Measurements from ENCODE around the gene BTBD16.

GRCh38 chr10:122246830-122247520 lies 24.1 kb upstream of the BTBD16 start:
- no peak for TF ChIP-seq CTCF (IDR thresholded peaks at IDR 0.05)
- no peak for TF ChIP-seq ZFX (IDR thresholded peaks at IDR 0.05; ENCODE audit: borderline replicate concordance)
